PC-9 (cell line): Measurements from ENCODE around the gene PPM1J. TPM values are rescaled to one million over a fixed set of nuclear protein-coding genes. Genes with fewer than 3 reads are reported as not detected.

Experiments
- BruUV-seq: library from RNA; stranded (reverse); fragments of 400-500 nt; replicated peaks from 2 replicates; lab custom pipeline; 2021; lab: Mats Ljungman, UMichigan
- CTCF ChIA-PET: fragments of 300-600 bp; sonication (Branson Sonifier 250); formaldehyde crosslinking; loops from one replicate; lab custom pipeline; 2022; ENCODE audit warnings: antibody characterized with exemption; lab: Charles Lee
- POLR2A ChIA-PET: fragments of 300-600 bp; sonication (Branson Sonifier 250); formaldehyde crosslinking; loops from one replicate; lab custom pipeline; 2022; ENCODE audit warnings: antibody characterized with exemption; ENCODE audit not compliant: unreplicated experiment; lab: Charles Lee
- DNase-seq, 2 experiments: peaks; one replicate each; pipeline versions ENCODE4 v3.0.0 to v3.0.0-alpha.2; 2015 to 2022; ENCODE audit warnings: mixed read lengths in 1 of 2
- H2AFZ ChIP-seq: fragments of 200-600 bp; sonication (generic); 2 replicates; pipeline ENCODE4 v1.8.1; 2017; ENCODE audit warnings: antibody characterized with exemption
- H3F3A ChIP-seq: fragments of 200-600 bp; sonication (generic); 2 replicates; pipeline ENCODE4 v1.8.1; 2017; ENCODE audit warnings: antibody characterized with exemption, mild to moderate bottlenecking, low read depth; ENCODE audit not compliant: insufficient read depth
- H3K27ac ChIP-seq: fragments of 200-600 bp; sonication (generic); 2 replicates; pipeline ENCODE4 v1.6.1; 2016; ENCODE audit warnings: mixed run types
- H3K27me3 ChIP-seq: fragments of 200-600 bp; sonication (generic); 2 replicates; pipeline ENCODE4 v1.6.1; 2016; ENCODE audit warnings: low read depth, mixed run types; ENCODE audit not compliant: insufficient read depth
- H3K36me3 ChIP-seq: fragments of 200-600 bp; sonication (generic); 2 replicates; pipeline ENCODE4 v1.6.1; 2016; ENCODE audit warnings: low read depth, mixed run types
- H3K4me1 ChIP-seq: fragments of 200-600 bp; sonication (generic); replicated peaks from 2 replicates; pipeline ENCODE4 v1.6.1; 2016; ENCODE audit warnings: mixed run types; ENCODE audit not compliant: insufficient read depth
- H3K4me2 ChIP-seq: fragments of 200-600 bp; sonication (generic); 2 replicates; pipeline ENCODE4 v1.6.1; 2017; ENCODE audit warnings: mixed run types
- H3K4me3 ChIP-seq: fragments of 200-600 bp; sonication (generic); 2 replicates; pipeline ENCODE4 v1.6.1; 2016; ENCODE audit warnings: mixed run types
- H3K79me2 ChIP-seq: fragments of 200-600 bp; sonication (generic); 2 replicates; pipeline ENCODE4 v1.6.1; 2017; ENCODE audit warnings: low read depth, mixed run types
- H3K9me2 ChIP-seq: fragments of 200-600 bp; sonication (generic); 2 replicates; pipeline ENCODE4 v1.8.1; 2017; ENCODE audit warnings: mild to moderate bottlenecking; ENCODE audit not compliant: insufficient read depth
- H3K9me3 ChIP-seq: fragments of 200-600 bp; sonication (generic); 2 replicates; pipeline ENCODE4 v1.8.1; 2016; ENCODE audit warnings: low read depth; ENCODE audit not compliant: insufficient read depth
- H4K20me1 ChIP-seq: fragments of 200-600 bp; sonication (generic); 2 replicates; pipeline ENCODE4 v1.8.1; 2017; ENCODE audit not compliant: insufficient read depth
- CTCF ChIP-seq: fragments of 200-600 bp; sonication (generic); conservative IDR thresholded peaks from 2 replicates; pipeline ENCODE4 v1.6.1; 2017; ENCODE audit warnings: mixed run types, antibody characterized with exemption, mild to moderate bottlenecking, moderate library complexity
- EZH2 ChIP-seq: fragments of 200-600 bp; sonication (generic); IDR thresholded peaks from 2 replicates; pipeline ENCODE4 v1.8.0; 2017; ENCODE audit warnings: antibody characterized with exemption, low read depth
- intact Hi-C: fragments of 100-400 bp; cut with micrococcal nuclease; formaldehyde crosslinking; loops from one replicate; pipeline ENCODE4 v1.10.0; 2022; ENCODE audit not compliant: unreplicated experiment
- total RNA-seq: library from RNA; stranded (reverse); gene quantifications from 2 replicates; pipeline ENCODE4 v1.2.3, GENCODE V29; 2021

PPM1J gene
- total RNA-seq, 1 experiment from 2014 or later: 6.0 TPM

- Histone ChIP-seq H3K27ac (peak overlapping the region; percentile 14; the same call in 1 of the 2 replicates), H3K4me3 (no peak overlapping the region), H3K9me2 (no peaks in the 10 kb centered on the region), H3K27me3 (no peaks in the 10 kb centered on the region), H3K9me3 (no peaks in the 10 kb centered on the region), H3K4me1 (peaks cover 55% of the 10 kb centered on the region), H3K4me2 (no peak overlapping the region), H3K36me3 (peaks cover 27% of the 10 kb centered on the region), H2AFZ (no peak overlapping the region), H3F3A (peaks cover 41% of the 10 kb centered on the region), H3K79me2 (peaks cover 22% of the 10 kb centered on the region), H4K20me1 (no peaks in the 10 kb centered on the region)
- peak; percentile 60 to 79 for DNase-seq
- TF ChIP-seq EZH2: no peak
- TF ChIP-seq CTCF: no peak
- intact Hi-C loops: no loop called here
- ChIA-PET POLR2A (interaction anchor here (0.6 to 0.7 kb wide), 2 partner anchors 25 to 233 kb away, joined by 14 to 26 read pairs; no protein-coding TSS in a partner anchor), CTCF (interaction anchor here (0.7 kb wide), 1 partner anchor 374 kb away, joined by 3 read pairs; no protein-coding TSS in a partner anchor)
- no TSS peak for BruUV-seq
Measured at GRCh38 chr1:112698366-112699310, 16.5 kb downstream of the PPM1J start.

GRCh38 chr1:112697781-112698201, 17.3 kb downstream of the PPM1J start:
- POLR2A ChIA-PET: no interaction called here
- Histone ChIP-seq H3K4me1 (peaks cover 47% of the 10 kb centered on the region), H3K27me3 (no peaks in the 10 kb centered on the region), H3K9me2 (no peaks in the 10 kb centered on the region), H3K27ac (no peak overlapping the region), H4K20me1 (no peaks in the 10 kb centered on the region), H3K79me2 (peaks cover 14% of the 10 kb centered on the region; the same call in 1 of the 2 replicates), H3K9me3 (no peaks in the 10 kb centered on the region), H2AFZ (no peak overlapping the region), H3K4me2 (no peak overlapping the region), H3K36me3 (peaks cover 26% of the 10 kb centered on the region), H3K4me3 (no peak overlapping the region), H3F3A (peaks cover 40% of the 10 kb centered on the region)
- DNase-seq: no peak
- intact Hi-C loops: no loop called here
- CTCF ChIA-PET: no interaction called here
- no TSS peak for BruUV-seq
- TF ChIP-seq CTCF: no peak

GRCh38 chr1:112696578-112697314, 18.4 kb downstream of the PPM1J start:
- H3K36me3 ChIP-seq: peaks cover 18% of the 10 kb centered on the region; the same call in 1 of the 2 replicates
- peaks cover 32% of the 10 kb centered on the region for H3F3A ChIP-seq
- ChIA-PET POLR2A (no interaction called here), CTCF (no interaction called here)
- no peaks in the 10 kb centered on the region for H3K27me3 ChIP-seq
- no peak for DNase-seq
- H2AFZ ChIP-seq: no peak overlapping the region
- H4K20me1 ChIP-seq: no peaks in the 10 kb centered on the region
- TF ChIP-seq CTCF (no peak), EZH2 (no peak)
- H3K9me2 ChIP-seq: no peaks in the 10 kb centered on the region
- peaks cover 3% of the 10 kb centered on the region; the same call in 1 of the 2 replicates for H3K79me2 ChIP-seq
- no peak overlapping the region for H3K27ac ChIP-seq
- H3K4me1 ChIP-seq: peaks cover 36% of the 10 kb centered on the region
- H3K9me3 ChIP-seq: no peaks in the 10 kb centered on the region
- BruUV-seq: no TSS peak
- H3K4me3 ChIP-seq: no peak overlapping the region
- H3K4me2 ChIP-seq: no peak overlapping the region
- intact Hi-C loops: no loop called here
